PC-9 (cell line): ENCODE results near the gene PDE4D. TPM values are rescaled to one million over a fixed set of nuclear protein-coding genes. Genes with fewer than 3 reads are reported as not detected.
"Not testable (repeated sequence)": the region's sequence is repeated elsewhere in the genome, so short reads cannot be mapped to it uniquely, and the experiment has no call there.

Experiments used
- BruUV-seq: library from RNA; stranded (reverse); fragments of 400-500 nt; replicated peaks from 2 replicates; lab custom pipeline; 2021; lab: Mats Ljungman, UMichigan
- CTCF ChIA-PET: fragments of 300-600 bp; sonication (Branson Sonifier 250); formaldehyde crosslinking; loops from one replicate; lab custom pipeline; 2022; ENCODE audit warnings: antibody characterized with exemption; lab: Charles Lee
- POLR2A ChIA-PET: fragments of 300-600 bp; sonication (Branson Sonifier 250); formaldehyde crosslinking; loops from one replicate; lab custom pipeline; 2022; ENCODE audit warnings: antibody characterized with exemption; ENCODE audit not compliant: unreplicated experiment; lab: Charles Lee
- DNase-seq, 2 experiments: peaks; one replicate each; pipeline versions ENCODE4 v3.0.0 to v3.0.0-alpha.2; 2015 to 2022; ENCODE audit warnings: mixed read lengths in 1 of 2
- H2AFZ ChIP-seq: fragments of 200-600 bp; sonication (generic); 2 replicates; pipeline ENCODE4 v1.8.1; 2017; ENCODE audit warnings: antibody characterized with exemption
- H3F3A ChIP-seq: fragments of 200-600 bp; sonication (generic); 2 replicates; pipeline ENCODE4 v1.8.1; 2017; ENCODE audit warnings: antibody characterized with exemption, mild to moderate bottlenecking, low read depth; ENCODE audit not compliant: insufficient read depth
- H3K27ac ChIP-seq: fragments of 200-600 bp; sonication (generic); 2 replicates; pipeline ENCODE4 v1.6.1; 2016; ENCODE audit warnings: mixed run types
- H3K27me3 ChIP-seq: fragments of 200-600 bp; sonication (generic); 2 replicates; pipeline ENCODE4 v1.6.1; 2016; ENCODE audit warnings: low read depth, mixed run types; ENCODE audit not compliant: insufficient read depth
- H3K36me3 ChIP-seq: fragments of 200-600 bp; sonication (generic); 2 replicates; pipeline ENCODE4 v1.6.1; 2016; ENCODE audit warnings: low read depth, mixed run types
- H3K4me1 ChIP-seq: fragments of 200-600 bp; sonication (generic); replicated peaks from 2 replicates; pipeline ENCODE4 v1.6.1; 2016; ENCODE audit warnings: mixed run types; ENCODE audit not compliant: insufficient read depth
- H3K4me2 ChIP-seq: fragments of 200-600 bp; sonication (generic); 2 replicates; pipeline ENCODE4 v1.6.1; 2017; ENCODE audit warnings: mixed run types
- H3K4me3 ChIP-seq: fragments of 200-600 bp; sonication (generic); 2 replicates; pipeline ENCODE4 v1.6.1; 2016; ENCODE audit warnings: mixed run types
- H3K79me2 ChIP-seq: fragments of 200-600 bp; sonication (generic); 2 replicates; pipeline ENCODE4 v1.6.1; 2017; ENCODE audit warnings: low read depth, mixed run types
- H3K9me2 ChIP-seq: fragments of 200-600 bp; sonication (generic); 2 replicates; pipeline ENCODE4 v1.8.1; 2017; ENCODE audit warnings: mild to moderate bottlenecking; ENCODE audit not compliant: insufficient read depth
- H3K9me3 ChIP-seq: fragments of 200-600 bp; sonication (generic); 2 replicates; pipeline ENCODE4 v1.8.1; 2016; ENCODE audit warnings: low read depth; ENCODE audit not compliant: insufficient read depth
- H4K20me1 ChIP-seq: fragments of 200-600 bp; sonication (generic); 2 replicates; pipeline ENCODE4 v1.8.1; 2017; ENCODE audit not compliant: insufficient read depth
- EZH2 ChIP-seq: fragments of 200-600 bp; sonication (generic); IDR thresholded peaks from 2 replicates; pipeline ENCODE4 v1.8.0; 2017; ENCODE audit warnings: antibody characterized with exemption, low read depth
- intact Hi-C: fragments of 100-400 bp; cut with micrococcal nuclease; formaldehyde crosslinking; loops from one replicate; pipeline ENCODE4 v1.10.0; 2022; ENCODE audit not compliant: unreplicated experiment
- total RNA-seq: library from RNA; stranded (reverse); gene quantifications from 2 replicates; pipeline ENCODE4 v1.2.3, GENCODE V29; 2021
- TF ChIP-seq, protein P1 (sequence below): fragments of 200-600 bp; sonication (generic); conservative IDR thresholded peaks from 2 replicates; pipeline ENCODE4 v1.6.1; 2017; ENCODE audit warnings: mixed run types, antibody characterized with exemption, mild to moderate bottlenecking, moderate library complexity

Gene PDE4D
- total RNA-seq, 1 experiment from 2014 or later = 9.8 TPM

DNA sequence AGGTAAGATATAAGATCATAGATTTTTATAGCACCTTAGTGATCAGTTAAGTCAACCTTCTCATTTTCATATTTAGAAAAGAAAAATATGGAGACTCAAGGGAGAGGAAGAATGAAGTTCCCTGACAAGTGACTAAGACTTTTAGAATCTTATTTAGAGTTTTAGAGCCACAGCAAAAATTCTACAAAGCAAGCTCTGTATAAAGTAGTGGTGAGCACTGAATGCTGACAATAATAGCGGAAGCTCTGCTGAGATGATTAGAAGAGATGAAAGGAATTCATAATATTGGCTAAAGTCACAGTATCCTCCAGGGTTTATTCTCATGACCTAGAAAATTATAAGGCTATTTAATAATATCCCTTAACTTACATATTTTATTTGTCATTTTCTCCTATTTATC is 316.0 kb downstream of the PDE4D start:
- no peaks in the 10 kb centered on the region for H3K9me2 ChIP-seq
- H3F3A ChIP-seq = no peaks in the 10 kb centered on the region; the same call in 1 of the 2 replicates
- POLR2A ChIA-PET = interaction anchor here (0.6 kb wide), 1 partner anchor 20 kb away, joined by 3 read pairs; no protein-coding TSS in a partner anchor
- H3K36me3 ChIP-seq = no peaks in the 10 kb centered on the region
- TF ChIP-seq EZH2 = no peak
- TF ChIP-seq, protein P1, sequence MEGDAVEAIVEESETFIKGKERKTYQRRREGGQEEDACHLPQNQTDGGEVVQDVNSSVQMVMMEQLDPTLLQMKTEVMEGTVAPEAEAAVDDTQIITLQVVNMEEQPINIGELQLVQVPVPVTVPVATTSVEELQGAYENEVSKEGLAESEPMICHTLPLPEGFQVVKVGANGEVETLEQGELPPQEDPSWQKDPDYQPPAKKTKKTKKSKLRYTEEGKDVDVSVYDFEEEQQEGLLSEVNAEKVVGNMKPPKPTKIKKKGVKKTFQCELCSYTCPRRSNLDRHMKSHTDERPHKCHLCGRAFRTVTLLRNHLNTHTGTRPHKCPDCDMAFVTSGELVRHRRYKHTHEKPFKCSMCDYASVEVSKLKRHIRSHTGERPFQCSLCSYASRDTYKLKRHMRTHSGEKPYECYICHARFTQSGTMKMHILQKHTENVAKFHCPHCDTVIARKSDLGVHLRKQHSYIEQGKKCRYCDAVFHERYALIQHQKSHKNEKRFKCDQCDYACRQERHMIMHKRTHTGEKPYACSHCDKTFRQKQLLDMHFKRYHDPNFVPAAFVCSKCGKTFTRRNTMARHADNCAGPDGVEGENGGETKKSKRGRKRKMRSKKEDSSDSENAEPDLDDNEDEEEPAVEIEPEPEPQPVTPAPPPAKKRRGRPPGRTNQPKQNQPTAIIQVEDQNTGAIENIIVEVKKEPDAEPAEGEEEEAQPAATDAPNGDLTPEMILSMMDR = no peak
- H4K20me1 ChIP-seq = no peaks in the 10 kb centered on the region
- H3K27ac ChIP-seq = no peak overlapping the region
- H3K27me3 ChIP-seq = no peaks in the 10 kb centered on the region
- H3K4me1 ChIP-seq = no peaks in the 10 kb centered on the region
- no peak overlapping the region for H3K4me3 ChIP-seq
- no peak for DNase-seq
- CTCF ChIA-PET = no interaction called here
- H3K4me2 ChIP-seq = no peak overlapping the region
- no peaks in the 10 kb centered on the region for H3K79me2 ChIP-seq
- BruUV-seq = no TSS peak
- H2AFZ ChIP-seq = no peak overlapping the region
- H3K9me3 ChIP-seq = no peaks in the 10 kb centered on the region
- intact Hi-C loops = no loop called here

DNA sequence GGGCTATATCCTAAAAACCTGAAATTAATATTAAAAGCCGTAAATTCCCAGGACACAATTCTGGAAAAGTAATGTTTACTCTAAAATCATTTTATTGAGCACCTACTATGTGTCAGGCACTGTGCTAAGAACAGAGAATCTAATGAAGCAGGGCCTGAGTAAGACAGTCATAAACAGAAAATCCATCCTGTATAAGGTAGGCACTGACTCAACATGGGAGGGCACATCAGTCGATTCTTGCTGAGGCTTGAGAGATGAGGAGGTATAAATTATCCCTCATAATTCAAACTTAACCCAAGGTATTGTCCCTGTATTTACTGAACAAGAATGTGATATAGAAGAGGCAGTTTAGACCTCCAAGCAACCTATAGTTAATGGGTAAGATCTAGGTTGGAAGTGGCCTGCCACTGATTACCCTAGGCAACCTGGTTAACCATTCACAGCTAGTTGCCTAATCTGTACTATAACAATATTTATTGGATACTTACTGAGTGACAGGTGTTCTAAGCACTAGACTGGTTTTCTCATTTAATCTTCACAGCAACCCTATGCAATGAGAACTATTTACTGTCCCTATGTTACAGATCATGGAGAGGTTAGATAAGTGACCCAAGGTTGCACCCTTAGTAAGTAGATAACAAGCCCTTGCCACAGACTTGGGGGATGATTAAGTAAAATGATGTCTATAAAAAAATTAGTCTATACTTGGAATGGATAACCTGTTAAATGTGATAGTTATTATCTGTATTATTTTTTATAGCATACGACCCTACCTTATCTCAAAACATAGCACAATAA is 317.7 kb downstream of the PDE4D start:
- Histone ChIP-seq H3K79me2 (no peaks in the 10 kb centered on the region), H3K4me2 (no peak overlapping the region), H3K36me3 (no peaks in the 10 kb centered on the region), H3K4me1 (no peaks in the 10 kb centered on the region), H3F3A (no peaks in the 10 kb centered on the region; the same call in 1 of the 2 replicates), H3K27ac (no peak overlapping the region), H4K20me1 (no peaks in the 10 kb centered on the region), H3K4me3 (no peak overlapping the region), H2AFZ (no peak overlapping the region), H3K27me3 (no peaks in the 10 kb centered on the region), H3K9me3 (no peaks in the 10 kb centered on the region), H3K9me2 (no peaks in the 10 kb centered on the region)
- BruUV-seq = no TSS peak
- TF ChIP-seq, protein P1 = no peak
- no peak for TF ChIP-seq EZH2
- intact Hi-C loops = no loop called here
- CTCF ChIA-PET = no interaction called here
- no peak for DNase-seq
- POLR2A ChIA-PET = no interaction called here

DNA sequence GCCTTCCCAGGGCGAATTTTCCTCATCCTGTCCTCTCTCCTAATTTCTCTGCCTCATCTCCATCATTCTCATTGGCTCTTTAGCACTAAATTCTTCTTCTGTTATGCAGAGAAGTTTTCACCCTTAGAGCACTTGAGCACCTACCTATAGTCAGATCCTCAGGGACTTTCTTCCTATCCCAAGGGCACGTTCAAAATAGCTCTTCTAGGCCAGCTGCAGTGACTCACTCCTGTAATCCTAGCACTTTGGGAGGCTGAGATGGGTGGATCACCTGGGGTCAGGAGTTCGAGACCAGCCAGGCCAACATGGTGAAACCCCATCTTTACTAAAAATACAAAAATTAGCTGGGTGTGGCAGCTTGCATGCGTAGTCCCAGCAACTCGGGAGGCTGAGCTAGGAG is 320.0 kb downstream of the PDE4D start:
- CTCF ChIA-PET, POLR2A ChIA-PET, intact Hi-C loops: not testable (repeated sequence)

More for the DNA sequence above, 320.0 kb downstream of the PDE4D start:
- not testable (repeated sequence) for H3K9me2 ChIP-seq, DNase-seq, H4K20me1 ChIP-seq, H3K4me1 ChIP-seq, H3K4me3 ChIP-seq, H3K4me2 ChIP-seq, H3K36me3 ChIP-seq, H3K79me2 ChIP-seq, H3K27ac ChIP-seq, H2AFZ ChIP-seq, H3K27me3 ChIP-seq, H3F3A ChIP-seq, H3K9me3 ChIP-seq, BruUV-seq
